CD4-positive, alpha-beta T cell (primary cell): ENCODE results near the gene PTDSS2. TPM values are rescaled to one million over a fixed set of nuclear protein-coding genes. Genes with fewer than 3 reads are reported as not detected.
A peak's percentile ranks its signal among the peaks of the same experiment; 100 is the strongest.

ENCODE experiments used
- ATAC-seq: fragments of 200-7000 bp; cut with Tn5 transposase; one replicate; pipeline ENCODE4 v1.10.0; 2022; ENCODE audit warnings: mild to moderate bottlenecking; ENCODE audit not compliant: poor library complexity
- CTCF ChIA-PET: fragments of 350-600 bp; sonication (Branson Sonifier 250); formaldehyde crosslinking; loops from one replicate; lab custom pipeline; 2021; ENCODE audit warnings: antibody characterized with exemption, inconsistent platforms; lab: Charles Lee
- POLR2A ChIA-PET: fragments of 350-600 bp; sonication (Branson Sonifier 250); formaldehyde crosslinking; loops from one replicate; lab custom pipeline; 2021; ENCODE audit warnings: antibody characterized with exemption, inconsistent platforms; lab: Charles Lee
- DNase-seq, 14 experiments: peaks; one replicate each; pipeline ENCODE4 v3.0.0-alpha.2; 2013 to 2020; ENCODE audit warnings: mixed read lengths in 2 of 14
- H3K27ac ChIP-seq, 2 donors: one replicate each; pipeline versions ENCODE4 v1.5.1 to v1.7.0; 2013; ENCODE audit warnings: low read length in 2 of 2, low read depth in 1 of 2, mild to moderate bottlenecking in 1 of 2
- H3K27me3 ChIP-seq, 2 experiments: 1 replicate in 1 of 2; 2 replicates in 1 of 2; pipeline versions ENCODE4 v1.6.1 to v1.7.0; 2013; ENCODE audit warnings: low read length in 2 of 2, control low read depth in 1 of 2, mild to moderate bottlenecking in 1 of 2, moderate library complexity in 1 of 2; ENCODE audit not compliant: insufficient read depth in 2 of 2, control insufficient read depth in 1 of 2
- H3K36me3 ChIP-seq: one replicate; pipeline ENCODE4 v1.6.1; 2013; ENCODE audit warnings: low read length, control low read depth; ENCODE audit not compliant: insufficient read depth
- H3K4me1 ChIP-seq: one replicate; pipeline ENCODE4 v1.6.1; 2013; ENCODE audit warnings: low read length, control low read depth; ENCODE audit not compliant: insufficient read depth
- H3K4me3 ChIP-seq: one replicate; pipeline ENCODE4 v1.5.1; 2013; ENCODE audit warnings: mild to moderate bottlenecking, low read length, moderate library complexity
- H3K9me3 ChIP-seq, 2 experiments: 1 replicate in 1 of 2; 2 replicates in 1 of 2; pipeline versions ENCODE4 v1.6.1 to v1.7.0; 2013; ENCODE audit warnings: low read length in 2 of 2, mild to moderate bottlenecking in 2 of 2, control low read depth in 1 of 2, moderate library complexity in 1 of 2; ENCODE audit not compliant: control insufficient read depth in 1 of 2, insufficient read depth in 1 of 2
- H3K27ac Mint-ChIP-seq: one replicate; pipeline ENCODE4 v1.8.0; 2020; ENCODE audit warnings: mixed read lengths
- H3K27me3 Mint-ChIP-seq: one replicate; pipeline ENCODE4 v1.8.0; 2021; ENCODE audit warnings: mixed read lengths
- H3K36me3 Mint-ChIP-seq: one replicate; pipeline ENCODE4 v1.8.0; 2021; ENCODE audit warnings: low read depth, mixed read lengths
- H3K4me1 Mint-ChIP-seq: one replicate; pipeline ENCODE4 v1.8.0; 2021; ENCODE audit warnings: low read depth, mixed read lengths
- H3K4me3 Mint-ChIP-seq: one replicate; pipeline ENCODE4 v1.8.0; 2020; ENCODE audit warnings: mild to moderate bottlenecking, mixed read lengths
- H3K9me3 Mint-ChIP-seq: one replicate; pipeline ENCODE4 v1.8.0; 2020; ENCODE audit warnings: mixed read lengths
- CTCF ChIP-seq: fragments of 200-600 bp; IDR thresholded peaks from one replicate; pipeline ENCODE4 v1.8.0; 2022; ENCODE audit warnings: antibody characterized with exemption, mild to moderate bottlenecking
- intact Hi-C, 2 experiments: fragments of 100-400 bp; cut with DNase I in 1 of 2; cut with micrococcal nuclease in 1 of 2; formaldehyde crosslinking; loops; one replicate each; pipeline versions ENCODE4 v1.15.1 to v1.9.0; 2023 to 2025; cut with DNase I, micrococcal nuclease
- total RNA-seq, 174 experiments: library from RNA in 2 of 174; stranded (reverse) in 2 of 174; gene quantifications; one replicate each; pipeline ENCODE4 v1.2.3 and lab custom pipeline; 2021 to 2026

Gene PTDSS2
- total RNA-seq, 2 experiments from 2014 or later = 15.2 to 18.4 TPM

GRCh38 chr11:502288-503178 is 52.5 kb downstream of the PTDSS2 start:
- intact Hi-C loops = loop anchor here in 1 of 2 experiments (10.0 kb wide), 1 partner anchor 48 kb away; the partner anchor contains the start of gene PTDSS2
- Mint-ChIP-seq H3K27ac (peak overlapping the region; percentile 47), H3K4me3 (peak overlapping the region; percentile 66), H3K36me3 (peaks cover 30% of the 10 kb centered on the region), H3K4me1 (peaks cover 24% of the 10 kb centered on the region), H3K9me3 (no peaks in the 10 kb centered on the region), H3K27me3 (peaks cover 4% of the 10 kb centered on the region)
- H3K27me3 ChIP-seq = no peaks in the 10 kb centered on the region
- peaks cover 45% of the 10 kb centered on the region for H3K4me1 ChIP-seq
- no peak for TF ChIP-seq CTCF
- peaks cover 44% of the 10 kb centered on the region for H3K36me3 ChIP-seq
- no peak for ATAC-seq
- no peaks in the 10 kb centered on the region for H3K9me3 ChIP-seq
- H3K27ac ChIP-seq = peak overlapping the region in 1 of 2 donors; percentile 25
- peak in 1 of 14 experiments; percentile 27 for DNase-seq
- no peak overlapping the region for H3K4me3 ChIP-seq
- POLR2A ChIA-PET = interaction anchor here (1.0 to 1.2 kb wide), 2 partner anchors 295 to 317 kb away, joined by 3 read pairs; partner anchors contain the start of genes BET1L and RIC8A
- CTCF ChIA-PET = no interaction called here

GRCh38 chr11:503179-503981 is 53.3 kb downstream of the PTDSS2 start:
- peak overlapping the region; percentile 32 for H3K4me3 ChIP-seq
- CTCF ChIA-PET = no interaction called here
- H3K4me1 Mint-ChIP-seq = peaks cover 24% of the 10 kb centered on the region

More at GRCh38 chr11:503179-503981, 53.3 kb downstream of the PTDSS2 start:
- POLR2A ChIA-PET = interaction anchor here (0.6 to 1.5 kb wide), 3 partner anchors 54 to 316 kb away, joined by 3 read pairs; no protein-coding TSS in a partner anchor
- Mint-ChIP-seq H3K27ac (peak overlapping the region; percentile 58), H3K27me3 (peaks cover 4% of the 10 kb centered on the region), H3K4me3 (peak overlapping the region; percentile 49), H3K9me3 (no peaks in the 10 kb centered on the region), H3K36me3 (peaks cover 24% of the 10 kb centered on the region)
- DNase-seq (peak in 3 of 14 experiments; percentile 47 to 72 (median 63)), ATAC-seq (no peak)
- no peak for TF ChIP-seq CTCF
- Histone ChIP-seq H3K36me3 (peaks cover 39% of the 10 kb centered on the region), H3K9me3 (no peaks in the 10 kb centered on the region), H3K4me1 (peaks cover 53% of the 10 kb centered on the region), H3K27ac (peak overlapping the region in 1 of 2 donors; percentile 49), H3K27me3 (no peaks in the 10 kb centered on the region)
- intact Hi-C loops = loop anchor here in 1 of 2 experiments (10.0 kb wide), 1 partner anchor 49 kb away; the partner anchor contains the start of gene PTDSS2
